COLO668 (cell line): ENCODE measurements around the gene MRPL53.

Experiments used
- DNase-seq: peaks from one replicate; lab custom pipeline; 2025; ENCODE audit not compliant: unreplicated experiment; lab: John Stamatoyannopoulos, UW

Gene MRPL53

GRCh38 chr2:74429487-74430451 is 42.7 kb downstream of the MRPL53 start:
- no peak for DNase-seq

DNA sequence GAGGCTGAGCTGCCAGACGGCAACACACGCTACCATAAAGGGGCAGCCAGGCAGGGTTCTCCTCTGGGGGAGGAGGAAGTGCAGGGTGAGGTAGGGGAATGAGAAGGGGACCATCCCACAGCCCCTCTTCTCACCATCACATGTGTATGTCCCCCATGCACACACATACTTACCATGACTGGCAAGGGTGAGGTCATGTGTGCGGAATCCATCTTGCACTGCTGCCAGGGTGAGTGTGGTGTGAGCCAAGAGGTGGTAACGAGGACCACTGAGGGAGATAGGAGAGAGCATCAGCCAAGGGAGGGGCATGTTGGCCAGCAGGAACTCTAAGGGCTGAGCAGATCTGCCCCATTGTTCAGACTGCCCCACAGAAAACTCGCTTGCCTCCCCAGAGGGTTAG is 43.8 kb downstream of the MRPL53 start:
- no peak for DNase-seq

- no peak for DNase-seq
These were observed 44.9 kb downstream of the MRPL53 start for GRCh38 chr2:74427551-74427950.

- DNase-seq: no peak
These were observed 46.2 kb downstream of the MRPL53 start for GRCh38 chr2:74426181-74426758.

GRCh38 chr2:74425523-74425922 is 47.0 kb downstream of the MRPL53 start:
- DNase-seq: no peak

GRCh38 chr2:74424995-74425406 is 47.5 kb downstream of the MRPL53 start:
- DNase-seq: no peak

- DNase-seq: no peak
These were observed 48.1 kb downstream of the MRPL53 start for GRCh38 chr2:74424139-74424992.

GRCh38 chr2:74423231-74424095 is 49.0 kb downstream of the MRPL53 start:
- DNase-seq: no peak
